ENCODE results near the gene RAD50.
A peak's percentile ranks its signal among the peaks of the same experiment; 100 is the strongest.

Gene RAD50

GRCh38 chr5:132639706-132640130, 82.9 kb downstream of the RAD50 start:
- DNase-seq = no peak

- DNase-seq = no peak
Observed at GRCh38 chr5:132640613-132641012, 83.8 kb downstream of the RAD50 start.

DNA sequence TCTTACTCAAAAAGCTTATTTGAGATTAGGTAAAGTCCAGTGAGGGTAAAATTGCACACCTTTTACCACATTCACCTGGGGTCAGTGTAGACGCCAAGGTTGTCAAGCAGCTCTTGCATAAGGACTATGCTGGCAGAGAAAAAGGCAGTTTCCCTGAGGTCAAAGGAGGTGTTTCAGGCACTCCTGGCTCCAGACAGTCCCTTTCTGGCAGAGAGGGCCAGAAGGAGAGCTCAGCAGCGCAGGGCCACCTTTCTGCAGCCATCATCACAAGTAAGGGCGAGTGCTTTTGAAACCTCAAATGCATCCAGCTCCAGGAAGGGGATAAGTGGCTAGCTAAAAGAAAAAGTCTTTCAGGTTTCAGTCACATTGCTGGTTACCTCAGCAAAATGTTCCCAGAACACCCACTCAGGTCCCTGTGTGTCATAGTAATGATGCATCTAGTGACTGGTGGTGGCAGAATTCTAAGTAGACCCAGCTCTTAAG, 84.5 kb downstream of the RAD50 start:
- no peak for DNase-seq

DNA sequence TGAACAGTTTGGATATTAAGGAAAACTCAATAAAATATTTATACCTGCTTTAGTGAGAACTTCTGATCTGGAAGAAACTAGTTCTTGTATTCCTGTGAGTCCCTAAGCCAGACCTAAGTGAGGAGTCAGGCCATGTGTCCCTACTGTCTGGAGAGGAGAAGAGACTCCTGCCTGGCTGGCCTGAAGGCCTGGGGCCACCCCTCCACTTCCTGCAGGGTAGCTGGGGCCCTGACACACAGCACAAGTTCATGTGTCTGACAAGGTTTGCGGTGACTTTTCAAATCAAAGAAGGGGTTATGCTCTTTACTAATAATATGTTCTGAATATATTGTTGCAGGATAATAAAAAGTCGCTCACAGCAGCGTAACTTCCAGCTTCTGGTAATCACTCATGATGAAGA, 85.1 kb downstream of the RAD50 start:
- DNase-seq = no peak

DNA sequence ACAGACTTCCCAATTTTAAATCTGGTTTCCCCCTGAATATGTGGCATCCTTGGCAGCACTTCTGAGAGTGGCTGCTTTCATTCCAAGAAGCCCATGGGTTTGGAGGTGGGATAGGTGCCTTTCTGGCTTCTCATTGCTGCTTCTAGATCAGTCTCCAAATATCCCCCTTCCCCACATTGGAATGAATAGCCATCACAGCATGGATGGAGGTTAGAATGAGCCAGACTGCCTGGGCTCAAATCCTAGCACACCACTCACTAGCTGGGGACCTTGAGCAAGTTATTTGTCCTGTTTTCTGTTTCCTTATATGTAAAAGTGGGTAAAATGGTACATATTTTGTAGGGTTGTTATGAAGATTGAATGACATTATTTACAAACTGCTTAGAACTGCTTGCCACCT, 87.4 kb downstream of the RAD50 start:
- DNase-seq = no peak

DNA sequence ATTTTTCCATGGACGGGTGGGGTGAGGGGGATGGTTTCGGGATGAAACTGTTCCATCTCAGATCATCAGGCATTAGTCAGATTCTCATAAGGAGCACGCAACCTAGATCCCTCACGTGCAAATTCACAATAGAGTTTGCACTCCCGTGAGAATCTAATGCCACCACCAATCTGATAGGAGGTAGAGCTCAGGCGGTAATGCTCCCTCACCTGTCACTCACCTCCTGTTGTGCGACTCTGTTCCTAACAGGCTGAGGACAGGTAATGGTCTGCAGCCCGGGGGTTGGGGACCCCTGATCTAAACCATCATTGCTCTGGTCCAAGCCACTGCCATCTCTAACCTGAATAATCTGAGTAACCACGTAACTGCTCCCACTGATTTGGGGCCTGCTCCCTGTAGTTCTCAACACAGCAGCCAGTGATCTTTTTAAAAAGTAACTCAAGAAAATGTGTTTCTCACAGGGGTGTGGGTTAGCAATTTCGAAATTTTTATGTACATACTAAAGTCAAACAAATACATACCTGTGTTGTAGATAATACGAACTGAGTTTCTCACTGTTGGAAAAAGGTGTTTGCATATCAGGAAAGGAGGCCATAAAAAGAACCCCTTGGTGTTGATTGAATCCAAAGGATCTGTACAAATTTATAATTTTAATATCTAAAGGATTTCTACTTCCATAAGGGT, 89.9 kb downstream of the RAD50 start:
- no peak for DNase-seq

- DNase-seq = no peak
Observed at GRCh38 chr5:132647473-132647872, 90.7 kb downstream of the RAD50 start.

- DNase-seq = no peak
Observed at GRCh38 chr5:132648355-132648754, 91.6 kb downstream of the RAD50 start.

- DNase-seq = no peak
Observed at GRCh38 chr5:132651838-132652469, 95.2 kb downstream of the RAD50 start.

DNA sequence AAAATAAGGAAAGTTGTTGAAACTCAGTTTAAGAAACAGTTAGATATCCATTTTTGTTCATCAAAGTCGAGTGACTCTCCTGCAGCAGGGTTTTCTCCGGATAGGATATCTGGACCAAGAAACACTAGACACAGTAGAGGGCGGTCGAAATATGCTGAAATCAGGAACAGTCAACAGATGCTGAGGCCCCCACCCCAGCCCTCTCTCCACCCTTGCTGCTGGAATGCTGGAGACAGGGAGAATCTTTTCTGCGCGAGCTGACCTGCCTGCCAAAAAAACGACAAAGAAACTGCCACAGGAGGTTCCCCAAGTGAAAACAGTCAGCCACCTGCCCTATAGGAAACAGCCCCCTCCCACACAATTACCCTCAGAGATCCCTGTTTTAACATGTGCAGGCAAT, 96.9 kb downstream of the RAD50 start:
- DNase-seq = no peak

- DNase-seq = peak; percentile 37
Observed at GRCh38 chr5:132655821-132656773, 99.3 kb downstream of the RAD50 start.

GRCh38 chr5:132656774-132657355, 100.1 kb downstream of the RAD50 start:
- no peak for DNase-seq

- DNase-seq = no peak
Observed at GRCh38 chr5:132657676-132658380, 101.1 kb downstream of the RAD50 start, which contains the start of gene IL13. Gene IL13, plus strand, starts transcription at chr5:132658173. Its CDS starts 14 bp downstream, at chr5:132658187.

DNA sequence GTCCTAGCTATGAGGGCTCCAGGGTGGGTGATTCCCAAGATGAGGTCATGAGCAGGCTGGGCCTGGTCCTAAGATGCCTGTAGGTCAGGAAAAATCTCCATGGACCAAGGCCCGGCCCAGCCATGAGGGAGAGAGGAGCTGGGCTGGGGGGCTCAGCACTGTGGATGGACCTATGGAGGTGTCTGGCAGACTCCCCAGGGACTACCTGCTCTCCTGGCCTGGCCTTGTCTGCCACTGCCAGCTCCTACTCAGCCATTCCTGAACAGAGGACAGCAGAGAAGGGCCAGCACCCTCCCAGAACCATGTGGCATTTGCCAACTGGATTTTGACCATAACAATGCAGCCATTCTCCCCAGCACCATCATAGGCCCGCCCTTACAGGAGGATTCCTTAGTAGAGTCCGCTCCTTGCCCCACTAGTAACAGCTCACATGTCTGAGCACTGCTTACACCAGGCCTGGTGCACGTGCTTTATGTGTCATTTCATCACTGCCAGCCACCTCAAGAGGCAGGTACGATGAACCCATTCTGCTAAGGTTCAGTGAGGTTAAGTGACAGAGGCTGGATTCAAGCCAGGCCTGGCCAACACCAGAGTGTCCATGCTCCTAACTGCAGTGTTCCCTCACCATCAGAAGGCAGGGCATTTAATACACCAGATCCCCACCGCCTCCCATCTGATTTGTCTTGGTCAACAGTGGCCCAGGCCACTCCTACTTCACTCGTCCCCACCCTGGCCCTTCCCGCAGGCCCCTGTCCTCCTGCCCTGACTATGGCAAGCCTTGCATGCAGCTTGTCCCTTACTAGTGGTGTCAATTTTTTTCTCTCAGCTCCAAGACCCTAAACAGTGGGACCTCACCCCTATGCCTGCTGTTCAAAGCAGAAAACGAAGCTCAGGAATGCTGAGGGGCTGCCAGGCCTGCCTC, 101.9 kb downstream of the RAD50 start:
- DNase-seq = no peak

GRCh38 chr5:132659598-132660493, 103.1 kb downstream of the RAD50 start:
- DNase-seq = no peak

GRCh38 chr5:132661231-132662003, 104.6 kb downstream of the RAD50 start:
- DNase-seq = no peak

DNA sequence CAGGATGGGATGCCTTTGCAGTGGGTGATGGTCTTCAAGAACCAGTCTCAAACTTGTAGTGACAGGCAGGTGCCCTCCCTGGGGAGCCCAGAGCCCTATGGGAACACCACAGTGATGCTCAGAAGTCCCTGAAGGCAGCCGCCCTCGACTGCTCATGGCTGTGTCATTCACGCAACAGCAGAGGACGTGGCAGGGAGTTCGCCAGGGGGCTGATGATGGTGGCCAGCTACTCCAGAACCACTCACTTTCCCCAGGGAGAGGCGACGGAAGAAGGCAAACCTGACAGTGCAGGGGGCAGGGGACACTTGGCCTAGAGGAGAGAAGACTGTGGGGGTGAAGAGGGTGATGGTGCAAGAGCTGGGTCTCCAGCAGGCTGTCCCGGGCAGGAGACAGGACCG, 105.2 kb downstream of the RAD50 start:
- DNase-seq = no peak

DNA sequence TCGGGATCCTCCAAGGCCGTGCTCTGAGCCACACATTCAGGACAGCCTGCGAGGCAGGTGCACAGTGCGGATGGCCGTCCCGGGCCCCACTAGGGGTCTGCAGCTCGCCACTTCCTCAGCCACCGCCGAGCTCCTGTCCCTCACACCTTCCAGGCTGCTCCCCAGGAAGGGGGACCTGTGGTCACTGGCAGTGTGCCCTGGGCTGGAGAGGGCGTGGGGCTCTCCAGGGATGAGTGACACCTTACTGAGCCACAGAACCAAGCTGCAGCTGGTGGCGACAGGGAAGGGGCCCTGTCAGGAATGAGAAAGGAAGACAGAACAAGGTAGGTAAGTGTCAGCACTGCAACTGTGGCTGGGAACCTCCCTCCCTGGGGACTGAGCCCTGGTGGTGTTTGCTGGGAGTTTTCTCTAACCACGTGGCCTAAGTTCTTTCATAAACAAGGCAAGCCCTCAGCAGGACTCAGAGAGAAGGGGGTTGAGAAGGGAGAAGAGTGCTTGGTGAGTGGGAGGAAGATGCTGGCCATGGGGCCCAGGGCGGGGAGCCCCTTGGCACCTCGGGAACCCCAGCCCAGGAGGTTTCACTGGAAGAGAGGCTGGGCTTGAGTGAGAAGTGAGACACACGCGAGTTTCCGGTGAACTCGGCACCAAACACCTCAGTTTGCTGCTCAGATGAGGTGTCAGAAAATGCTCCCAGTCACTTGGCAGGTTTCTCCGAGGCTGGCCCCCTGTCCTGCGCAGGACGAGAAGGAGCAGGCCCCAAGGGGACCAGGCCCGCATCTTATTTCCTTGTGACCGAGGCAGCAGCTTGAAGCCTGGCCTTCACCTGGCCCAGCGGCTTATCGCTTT, 106.4 kb downstream of the RAD50 start:
- peak; percentile 22 for DNase-seq
